HL-60 (cell line): ENCODE measurements around the gene AAMDC.

ENCODE experiments used
- DNase-seq, 2 experiments: peaks; one replicate each; pipeline ENCODE4 v3.0.0-alpha.2; 2010 to 2020; ENCODE audit warnings: low read depth in 1 of 2, low spot score in 1 of 2
- H3K27ac ChIP-seq: fragments of 250-450 bp; sonication (Bioruptor Pico); replicated peaks from 2 replicates; pipeline ENCODE4 v1.5.1; 2020; ENCODE audit warnings: mild to moderate bottlenecking, moderate library complexity
- H3K27me3 ChIP-seq: fragments of 250-450 bp; sonication (Bioruptor Pico); 2 replicates; pipeline ENCODE4 v1.5.1; 2021; ENCODE audit warnings: mild to moderate bottlenecking, moderate library complexity; ENCODE audit not compliant: insufficient read depth, poor library complexity, severe bottlenecking
- H3K4me3 ChIP-seq: replicated peaks from 2 replicates; pipeline ENCODE4 v1.5.1; 2011; ENCODE audit warnings: mild to moderate bottlenecking, control low read depth, low read length; ENCODE audit not compliant: insufficient read depth
- GABPA ChIP-seq: IDR thresholded peaks from 2 replicates; pipeline ENCODE4 v1.6.1; 2012; ENCODE audit warnings: low read depth
- POLR2AphosphoS5 ChIP-seq: IDR thresholded peaks from 2 replicates; pipeline ENCODE4 v1.6.1; 2012; ENCODE audit warnings: low read depth
- SPI1 ChIP-seq: IDR thresholded peaks from 2 replicates; pipeline ENCODE4 v1.6.1; 2012; ENCODE audit warnings: low read depth, mild to moderate bottlenecking, borderline replicate concordance
- TF ChIP-seq, protein P1 (sequence below): IDR thresholded peaks from 2 replicates; pipeline ENCODE4 v1.6.1; 2012; ENCODE audit warnings: low read depth; ENCODE audit not compliant: insufficient replicate concordance
- TF ChIP-seq, protein P2 (sequence below): IDR thresholded peaks from one replicate; pipeline ENCODE4 v1.5.1; 2011; ENCODE audit warnings: low read length, control low read depth, inconsistent platforms; ENCODE audit not compliant: insufficient read depth

AAMDC gene

DNA sequence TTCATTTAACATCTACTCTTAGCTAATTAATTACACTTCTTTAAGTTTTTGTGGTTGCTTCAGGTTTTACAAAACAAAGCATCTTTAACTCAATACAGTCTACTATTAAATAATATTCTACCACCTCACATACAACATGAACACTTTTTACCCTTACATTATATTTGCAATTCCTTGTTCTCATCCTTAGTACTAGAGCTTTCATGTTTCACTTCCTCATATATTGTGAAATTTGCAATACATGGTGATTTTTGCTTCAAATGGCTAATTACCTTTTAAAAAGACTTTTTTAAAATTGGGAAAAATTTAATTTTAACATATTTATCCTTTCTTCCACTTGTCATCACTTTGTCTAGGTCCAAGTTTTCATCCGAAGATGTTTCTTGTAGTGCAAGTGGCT lies 37.9 kb upstream of the AAMDC start:
- Histone ChIP-seq H3K4me3 (no peak overlapping the region), H3K27ac (no peak overlapping the region), H3K27me3 (no peaks in the 10 kb centered on the region)
- peak in 1 of 2 experiments; percentile 14 for DNase-seq
- no peak for TF ChIP-seq POLR2AphosphoS5
- TF ChIP-seq SPI1 = peak; percentile 71

DNA sequence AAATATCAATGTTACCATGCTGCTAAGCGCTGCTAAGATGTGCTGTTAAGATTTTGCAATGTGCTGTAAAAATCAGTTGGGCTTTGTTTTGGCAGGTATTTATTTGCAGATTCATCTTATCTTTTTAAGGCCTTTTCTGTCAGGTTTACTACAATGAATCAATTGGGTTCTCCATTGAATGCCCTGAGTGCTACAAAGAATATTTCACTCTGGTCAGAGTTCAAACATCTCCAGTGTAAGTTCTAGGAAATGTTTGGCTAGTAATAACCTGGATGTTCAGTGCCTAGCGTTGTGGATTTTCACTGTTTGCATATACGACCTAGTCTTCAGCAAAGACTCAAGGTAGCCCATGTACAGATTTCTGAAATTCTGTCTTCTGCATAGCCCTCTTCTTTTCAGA lies 36.4 kb upstream of the AAMDC start:
- H3K27me3 ChIP-seq = no peaks in the 10 kb centered on the region
- no peak overlapping the region for H3K4me3 ChIP-seq
- no peak for DNase-seq
- TF ChIP-seq, protein P1, sequence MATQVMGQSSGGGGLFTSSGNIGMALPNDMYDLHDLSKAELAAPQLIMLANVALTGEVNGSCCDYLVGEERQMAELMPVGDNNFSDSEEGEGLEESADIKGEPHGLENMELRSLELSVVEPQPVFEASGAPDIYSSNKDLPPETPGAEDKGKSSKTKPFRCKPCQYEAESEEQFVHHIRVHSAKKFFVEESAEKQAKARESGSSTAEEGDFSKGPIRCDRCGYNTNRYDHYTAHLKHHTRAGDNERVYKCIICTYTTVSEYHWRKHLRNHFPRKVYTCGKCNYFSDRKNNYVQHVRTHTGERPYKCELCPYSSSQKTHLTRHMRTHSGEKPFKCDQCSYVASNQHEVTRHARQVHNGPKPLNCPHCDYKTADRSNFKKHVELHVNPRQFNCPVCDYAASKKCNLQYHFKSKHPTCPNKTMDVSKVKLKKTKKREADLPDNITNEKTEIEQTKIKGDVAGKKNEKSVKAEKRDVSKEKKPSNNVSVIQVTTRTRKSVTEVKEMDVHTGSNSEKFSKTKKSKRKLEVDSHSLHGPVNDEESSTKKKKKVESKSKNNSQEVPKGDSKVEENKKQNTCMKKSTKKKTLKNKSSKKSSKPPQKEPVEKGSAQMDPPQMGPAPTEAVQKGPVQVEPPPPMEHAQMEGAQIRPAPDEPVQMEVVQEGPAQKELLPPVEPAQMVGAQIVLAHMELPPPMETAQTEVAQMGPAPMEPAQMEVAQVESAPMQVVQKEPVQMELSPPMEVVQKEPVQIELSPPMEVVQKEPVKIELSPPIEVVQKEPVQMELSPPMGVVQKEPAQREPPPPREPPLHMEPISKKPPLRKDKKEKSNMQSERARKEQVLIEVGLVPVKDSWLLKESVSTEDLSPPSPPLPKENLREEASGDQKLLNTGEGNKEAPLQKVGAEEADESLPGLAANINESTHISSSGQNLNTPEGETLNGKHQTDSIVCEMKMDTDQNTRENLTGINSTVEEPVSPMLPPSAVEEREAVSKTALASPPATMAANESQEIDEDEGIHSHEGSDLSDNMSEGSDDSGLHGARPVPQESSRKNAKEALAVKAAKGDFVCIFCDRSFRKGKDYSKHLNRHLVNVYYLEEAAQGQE = no peak
- TF ChIP-seq GABPA = no peak
- TF ChIP-seq POLR2AphosphoS5 = no peak
- no peak for TF ChIP-seq SPI1
- TF ChIP-seq, protein P2, sequence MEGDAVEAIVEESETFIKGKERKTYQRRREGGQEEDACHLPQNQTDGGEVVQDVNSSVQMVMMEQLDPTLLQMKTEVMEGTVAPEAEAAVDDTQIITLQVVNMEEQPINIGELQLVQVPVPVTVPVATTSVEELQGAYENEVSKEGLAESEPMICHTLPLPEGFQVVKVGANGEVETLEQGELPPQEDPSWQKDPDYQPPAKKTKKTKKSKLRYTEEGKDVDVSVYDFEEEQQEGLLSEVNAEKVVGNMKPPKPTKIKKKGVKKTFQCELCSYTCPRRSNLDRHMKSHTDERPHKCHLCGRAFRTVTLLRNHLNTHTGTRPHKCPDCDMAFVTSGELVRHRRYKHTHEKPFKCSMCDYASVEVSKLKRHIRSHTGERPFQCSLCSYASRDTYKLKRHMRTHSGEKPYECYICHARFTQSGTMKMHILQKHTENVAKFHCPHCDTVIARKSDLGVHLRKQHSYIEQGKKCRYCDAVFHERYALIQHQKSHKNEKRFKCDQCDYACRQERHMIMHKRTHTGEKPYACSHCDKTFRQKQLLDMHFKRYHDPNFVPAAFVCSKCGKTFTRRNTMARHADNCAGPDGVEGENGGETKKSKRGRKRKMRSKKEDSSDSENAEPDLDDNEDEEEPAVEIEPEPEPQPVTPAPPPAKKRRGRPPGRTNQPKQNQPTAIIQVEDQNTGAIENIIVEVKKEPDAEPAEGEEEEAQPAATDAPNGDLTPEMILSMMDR = no peak
- no peak overlapping the region for H3K27ac ChIP-seq

DNA sequence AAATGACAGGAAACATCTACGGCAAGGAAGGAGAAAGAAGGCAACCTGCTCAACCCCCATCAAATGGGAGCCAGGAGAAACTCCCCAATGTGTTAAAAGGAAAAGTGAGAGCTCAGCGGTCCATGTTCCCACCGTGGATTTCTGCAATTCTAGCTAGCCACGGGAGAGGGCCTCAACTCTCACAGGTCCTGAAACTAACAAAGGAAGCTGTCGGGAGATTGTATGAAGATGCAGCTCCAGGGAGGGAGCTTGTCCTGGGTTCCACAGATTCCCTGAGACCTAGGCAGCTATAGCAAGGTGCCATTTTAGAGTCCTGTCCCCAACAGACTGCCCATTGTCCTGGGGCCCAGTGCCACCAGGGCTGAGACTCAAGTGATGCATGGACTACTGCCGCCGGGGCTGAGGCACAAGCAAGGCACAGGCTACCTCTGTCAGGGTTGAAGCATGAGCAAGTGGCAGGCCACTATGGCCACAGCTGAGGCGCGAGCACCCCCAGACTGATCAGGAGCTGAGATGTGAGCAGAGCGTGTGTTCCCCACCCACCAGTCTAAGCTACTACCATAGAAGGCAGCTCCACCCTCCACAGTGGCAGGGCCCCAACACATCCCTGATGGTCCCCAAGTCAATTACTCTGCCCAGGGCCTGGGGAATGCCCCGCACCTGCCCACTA lies 31.7 kb upstream of the AAMDC start:
- no peak overlapping the region for H3K4me3 ChIP-seq
- no peak for TF ChIP-seq SPI1
- TF ChIP-seq, protein P2 = no peak
- TF ChIP-seq, protein P1 = no peak
- TF ChIP-seq POLR2AphosphoS5 = no peak
- no peak for TF ChIP-seq GABPA
- DNase-seq = no peak
- H3K27ac ChIP-seq = no peak overlapping the region
- no peaks in the 10 kb centered on the region for H3K27me3 ChIP-seq

DNA sequence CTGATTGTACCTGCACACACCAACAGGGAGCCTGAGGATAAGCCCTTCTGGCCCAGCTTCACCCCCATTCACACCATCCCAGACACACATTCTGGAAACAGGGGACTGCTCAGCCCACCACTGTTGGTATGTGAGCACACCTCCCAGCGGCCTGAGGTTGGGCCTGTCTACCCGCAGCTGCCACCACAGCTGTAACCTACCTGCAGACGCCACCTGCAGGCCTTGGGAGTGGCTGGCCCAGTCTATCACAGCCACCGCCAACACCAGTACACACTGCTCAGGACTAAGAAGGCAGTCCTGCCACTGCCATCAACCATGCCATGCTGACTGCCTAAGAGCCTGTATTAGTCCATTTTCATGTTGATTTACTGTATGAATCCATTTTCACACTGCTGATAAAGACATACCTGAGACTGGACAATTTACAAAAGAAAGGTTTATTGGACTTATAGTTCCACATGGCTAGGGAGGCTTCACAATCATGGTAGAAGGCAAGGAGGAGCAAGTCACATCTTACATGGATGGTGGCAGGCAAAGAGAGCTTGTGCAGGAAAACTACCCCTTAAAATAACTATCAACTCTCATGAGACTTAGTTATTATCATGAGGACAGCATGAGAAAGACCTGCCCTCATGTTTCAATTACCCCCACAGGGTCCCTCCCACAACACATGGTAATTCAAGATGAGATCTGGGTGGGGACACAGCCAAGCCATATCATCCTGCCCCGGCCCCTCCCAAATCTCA lies 31.0 kb upstream of the AAMDC start:
- Histone ChIP-seq H3K27me3 (no peaks in the 10 kb centered on the region), H3K27ac (no peak overlapping the region), H3K4me3 (no peak overlapping the region)
- TF ChIP-seq SPI1 = no peak
- TF ChIP-seq, protein P2 = no peak
- no peak for TF ChIP-seq POLR2AphosphoS5
- TF ChIP-seq GABPA = no peak
- TF ChIP-seq, protein P1 = no peak
- DNase-seq = no peak
